ENCODE results near the gene STK35.

Gene STK35

GRCh38 chr20:2104236-2104635, 2.6 kb downstream of the STK35 start:
- DNase-seq (ENCODE audit: low spot score) = no peak

- DNase-seq (ENCODE audit: low spot score) = no peak
Measured at GRCh38 chr20:2108498-2108897, 6.9 kb downstream of the STK35 start.

- DNase-seq (ENCODE audit: low spot score) = peak; percentile 54
Measured at GRCh38 chr20:2108987-2109386, 7.4 kb downstream of the STK35 start.

GRCh38 chr20:2109425-2110210, 8.0 kb downstream of the STK35 start:
- DNase-seq (ENCODE audit: low spot score) = no peak

- DNase-seq (ENCODE audit: low spot score) = no peak
Measured at GRCh38 chr20:2112910-2113309, 11.3 kb downstream of the STK35 start.

GRCh38 chr20:2114127-2114959, 12.7 kb downstream of the STK35 start:
- DNase-seq (ENCODE audit: low spot score) = no peak

GRCh38 chr20:2114990-2115681, 13.5 kb downstream of the STK35 start:
- no peak for DNase-seq (ENCODE audit: low spot score)

GRCh38 chr20:2116170-2116940, 14.7 kb downstream of the STK35 start:
- DNase-seq (ENCODE audit: low spot score) = no peak

GRCh38 chr20:2118783-2119182, 17.2 kb downstream of the STK35 start:
- no peak for DNase-seq (ENCODE audit: low spot score)

- DNase-seq (ENCODE audit: low spot score) = peak; percentile 39
Measured at GRCh38 chr20:2122936-2123335, 21.3 kb downstream of the STK35 start.

GRCh38 chr20:2123720-2124119, 22.1 kb downstream of the STK35 start:
- DNase-seq (ENCODE audit: low spot score) = no peak

GRCh38 chr20:2124564-2125213, 23.1 kb downstream of the STK35 start:
- DNase-seq (ENCODE audit: low spot score) = no peak

- no peak for DNase-seq (ENCODE audit: low spot score)
Measured at GRCh38 chr20:2125474-2126112, 24.0 kb downstream of the STK35 start.

GRCh38 chr20:2127238-2127637, 25.6 kb downstream of the STK35 start:
- no peak for DNase-seq (ENCODE audit: low spot score)

GRCh38 chr20:2128542-2128941, 26.9 kb downstream of the STK35 start:
- DNase-seq (ENCODE audit: low spot score) = no peak

GRCh38 chr20:2130062-2130591, 28.5 kb downstream of the STK35 start:
- no peak for DNase-seq (ENCODE audit: low spot score)

- no peak for DNase-seq (ENCODE audit: low spot score)
Measured at GRCh38 chr20:2130683-2131082, 29.1 kb downstream of the STK35 start.

- DNase-seq (ENCODE audit: low spot score) = no peak
Measured at GRCh38 chr20:2131366-2131765, 29.7 kb downstream of the STK35 start.

- DNase-seq (ENCODE audit: low spot score) = no peak
Measured at GRCh38 chr20:2132461-2132901, 30.9 kb downstream of the STK35 start.
